Jurkat, Clone E6-1 (cell line): ENCODE data around the gene ABCB11.
"Not testable (repeated sequence)": the region's sequence is repeated elsewhere in the genome, so short reads cannot be mapped to it uniquely, and the experiment has no call there.

Experiments
- DNase-seq: peaks from one replicate; pipeline ENCODE4 v3.0.0-alpha.2; 2011; ENCODE audit warnings: low read depth, low spot score
- H3K4me3 ChIP-seq: 2 replicates; pipeline ENCODE4 v1.5.1; 2011; ENCODE audit warnings: mild to moderate bottlenecking, low read length, control low read depth, moderate library complexity

Gene ABCB11

DNA sequence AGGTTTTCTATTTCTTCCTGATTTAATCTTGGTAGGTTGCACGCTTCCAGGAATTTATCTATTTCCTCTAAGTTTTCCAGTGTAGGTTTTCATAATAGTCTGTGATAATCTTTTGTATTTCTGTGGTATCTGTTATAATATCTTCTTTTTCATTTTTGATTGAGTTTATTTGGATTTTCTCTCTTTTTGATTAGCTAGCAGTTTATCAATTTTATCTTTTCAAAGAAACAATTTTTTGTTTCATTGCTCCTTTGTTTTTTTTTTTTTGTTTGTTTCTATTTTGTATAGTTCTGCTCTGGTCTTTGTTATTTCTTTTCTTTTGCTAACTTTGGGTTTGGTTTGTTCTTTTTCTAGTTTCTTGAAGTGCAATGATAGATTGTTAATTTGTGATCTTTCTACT is 78.7 kb downstream of the ABCB11 start:
- DNase-seq, result no peak
- H3K4me3 ChIP-seq, result no peak overlapping the region

DNA sequence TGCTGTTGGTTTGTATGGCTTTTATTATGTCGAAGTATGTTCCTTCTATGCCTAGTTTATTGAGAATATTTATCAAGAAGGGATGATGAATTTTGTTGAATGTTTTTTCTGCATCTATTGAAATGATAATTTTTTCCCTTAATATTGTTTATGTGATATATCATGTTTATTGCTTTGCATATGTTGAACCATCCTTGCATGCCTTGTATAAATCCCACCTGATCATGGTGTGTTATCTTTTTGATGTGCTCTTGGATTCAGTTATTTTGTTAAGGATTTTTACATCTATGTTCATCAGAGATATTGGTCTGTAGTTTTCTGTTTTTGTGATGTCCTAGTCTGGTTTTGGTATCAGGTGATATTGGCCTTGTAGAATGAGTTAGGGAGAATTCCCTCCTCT is 79.3 kb downstream of the ABCB11 start:
- DNase-seq, result no peak
- H3K4me3 ChIP-seq, result no peak overlapping the region

DNA sequence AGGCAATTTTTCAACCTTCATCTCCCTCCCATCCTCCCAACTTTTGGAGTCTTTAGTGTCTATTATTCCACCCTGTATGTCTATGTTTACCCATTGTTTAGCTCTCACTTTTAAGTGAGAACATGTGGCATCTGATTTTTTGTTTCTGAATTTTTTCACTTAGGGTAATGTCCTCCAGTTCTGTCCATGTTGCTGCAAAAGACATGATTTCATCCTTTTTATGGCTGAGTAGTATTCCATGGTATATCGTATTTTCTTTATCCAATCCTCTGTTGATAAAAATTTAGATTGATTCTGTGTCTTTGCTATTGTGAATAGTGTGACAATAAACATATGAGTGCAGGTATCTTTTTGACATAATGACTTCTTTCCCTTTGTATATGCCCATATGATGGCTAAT is 81.8 kb downstream of the ABCB11 start:
- DNase-seq, result no peak
- H3K4me3 ChIP-seq, result no peak overlapping the region

- DNase-seq, result no peak
- H3K4me3 ChIP-seq, result no peak overlapping the region
Measured at GRCh38 chr2:168948621-168949212, 82.4 kb downstream of the ABCB11 start.

GRCh38 chr2:168945508-168945907 is 85.6 kb downstream of the ABCB11 start:
- H3K4me3 ChIP-seq, result no peak overlapping the region
- no peak for DNase-seq

GRCh38 chr2:168944065-168944464 is 87.1 kb downstream of the ABCB11 start:
- DNase-seq, result no peak
- H3K4me3 ChIP-seq, result no peak overlapping the region

- DNase-seq, result no peak
- H3K4me3 ChIP-seq, result no peak overlapping the region
Measured at GRCh38 chr2:168941297-168941696, 89.8 kb downstream of the ABCB11 start.

DNA sequence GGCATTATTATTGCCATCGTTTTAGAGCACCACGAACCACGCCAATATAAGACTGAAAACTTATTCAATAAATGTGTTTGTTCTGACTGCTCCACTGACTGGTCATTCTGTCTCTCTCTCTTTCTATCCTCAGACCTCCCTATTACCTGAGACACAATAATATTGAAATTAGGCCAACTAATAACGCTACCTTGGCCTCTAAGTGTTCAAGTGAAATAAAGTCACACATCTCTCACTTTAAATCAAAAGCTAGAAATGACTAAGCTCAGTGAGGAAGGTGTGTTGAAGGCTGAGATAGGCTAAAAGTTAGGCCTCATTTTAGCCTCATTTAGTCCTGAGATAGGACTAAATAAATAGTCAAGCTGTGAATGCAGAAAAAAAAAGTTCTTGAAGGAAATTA is 91.2 kb downstream of the ABCB11 start:
- no peak overlapping the region for H3K4me3 ChIP-seq
- DNase-seq, result no peak

DNA sequence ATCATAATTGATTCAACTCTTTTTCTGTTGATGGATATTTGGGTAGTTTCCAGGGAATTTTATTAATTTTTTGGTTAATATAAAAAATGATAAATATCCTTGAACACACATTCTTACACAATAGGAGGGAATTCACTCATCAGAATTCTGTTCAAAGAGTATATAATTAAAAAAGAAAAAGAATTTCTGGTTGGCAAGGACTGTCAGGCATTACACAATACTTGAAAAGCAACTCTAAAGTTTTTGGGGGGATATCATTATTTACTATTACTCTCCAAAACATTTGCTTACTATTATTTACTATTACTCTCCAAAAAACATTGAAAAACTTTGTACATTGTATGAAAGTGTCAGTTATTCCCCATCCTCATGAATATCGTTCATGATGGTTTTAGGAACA is 92.1 kb downstream of the ABCB11 start:
- no peak for DNase-seq
- no peak overlapping the region for H3K4me3 ChIP-seq

- no peak for DNase-seq
- no peak overlapping the region for H3K4me3 ChIP-seq
Measured at GRCh38 chr2:168935810-168936581, 95.1 kb downstream of the ABCB11 start.

GRCh38 chr2:168934826-168935225 is 96.3 kb downstream of the ABCB11 start:
- H3K4me3 ChIP-seq, result no peak overlapping the region
- DNase-seq, result no peak

- H3K4me3 ChIP-seq, DNase-seq: not testable (repeated sequence)
Measured at GRCh38 chr2:168932174-168932573, 99.0 kb downstream of the ABCB11 start.

DNA sequence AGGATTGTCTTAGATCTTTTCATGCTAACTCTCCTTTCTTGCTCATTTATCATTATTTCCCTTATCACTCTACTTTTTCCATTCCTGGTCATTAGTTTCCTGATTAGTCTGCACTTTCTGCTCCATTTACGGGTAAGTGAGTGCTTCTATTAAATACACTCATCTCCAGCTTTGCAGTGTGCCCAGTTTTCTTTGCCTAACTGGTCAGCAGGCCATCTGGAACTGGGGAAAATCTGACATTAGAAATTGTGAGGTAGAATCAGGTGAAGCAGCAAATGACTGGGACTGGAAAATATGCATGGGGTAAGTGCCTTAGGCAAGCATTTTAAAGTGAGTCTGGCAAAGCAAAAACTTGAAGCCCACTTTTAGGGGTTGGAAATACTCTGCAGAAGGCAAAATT is 100.9 kb downstream of the ABCB11 start:
- DNase-seq, result no peak
- H3K4me3 ChIP-seq, result no peak overlapping the region

GRCh38 chr2:168929031-168929430 is 102.1 kb downstream of the ABCB11 start:
- DNase-seq, result no peak
- H3K4me3 ChIP-seq, result no peak overlapping the region

GRCh38 chr2:168928113-168928831 is 102.9 kb downstream of the ABCB11 start:
- no peak overlapping the region for H3K4me3 ChIP-seq
- DNase-seq, result no peak

- no peak overlapping the region for H3K4me3 ChIP-seq
- DNase-seq, result no peak
Measured at GRCh38 chr2:168926621-168927386, 104.3 kb downstream of the ABCB11 start.

GRCh38 chr2:168920504-168921157 is 110.5 kb downstream of the ABCB11 start:
- no peak overlapping the region for H3K4me3 ChIP-seq
- peak; percentile 36 for DNase-seq

DNA sequence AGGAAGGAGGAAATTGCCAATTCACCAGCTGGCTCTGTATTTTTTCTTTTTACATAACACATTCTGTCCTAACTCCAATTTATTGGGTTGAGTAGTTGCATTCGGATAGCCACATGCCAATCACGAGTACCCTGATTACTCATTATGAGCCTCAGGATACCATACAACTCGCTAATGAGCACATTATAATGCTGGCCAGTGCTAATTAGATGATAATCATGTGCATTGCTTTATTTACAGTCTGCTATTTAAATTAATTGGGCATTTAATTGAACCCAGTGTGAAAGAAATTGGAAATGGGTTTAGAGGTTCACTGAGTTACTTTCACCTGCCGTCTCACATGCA is 114.8 kb downstream of the ABCB11 start:
- no peak for DNase-seq
- H3K4me3 ChIP-seq, result no peak overlapping the region
